Mesothelial cell of epicardium (in vitro differentiated cells): ENCODE results near the gene NAMPT. TPM values are rescaled to one million over a fixed set of nuclear protein-coding genes. Genes with fewer than 3 reads are reported as not detected.

Source experiments
- DNase-seq, 2 experiments: peaks; one replicate each; pipeline ENCODE4 v3.0.0; 2021; ENCODE audit warnings: low spot score in 2 of 2; ENCODE audit not compliant: unreplicated experiment in 2 of 2
- H3K27ac Mint-ChIP-seq: 2 replicates; pipeline ENCODE4 v1.8.0; 2021; ENCODE audit warnings: mixed read lengths
- H3K27me3 Mint-ChIP-seq: 2 replicates; pipeline ENCODE4 v1.8.0; 2021; ENCODE audit warnings: low read depth, mixed read lengths
- H3K36me3 Mint-ChIP-seq: 2 replicates; pipeline ENCODE4 v1.8.0; 2021; ENCODE audit warnings: mixed read lengths
- H3K4me1 Mint-ChIP-seq: 2 replicates; pipeline ENCODE4 v1.8.0; 2021; ENCODE audit warnings: mixed read lengths
- H3K4me3 Mint-ChIP-seq: 2 replicates; pipeline ENCODE4 v1.8.0; 2021; ENCODE audit warnings: mild to moderate bottlenecking, moderate library complexity, mixed read lengths
- H3K9me3 Mint-ChIP-seq: 2 replicates; pipeline ENCODE4 v1.8.0; 2021; ENCODE audit warnings: mixed read lengths
- total RNA-seq: library from RNA; stranded (reverse); gene quantifications from 3 replicates; pipeline ENCODE4 v1.2.1, GENCODE V29; 2021
- TF ChIP-seq, protein P1 (sequence below): fragments of 200-600 bp; sonication (generic); IDR thresholded peaks from one replicate; pipeline ENCODE4 v1.5.0; 2021; ENCODE audit warnings: antibody characterized with exemption; ENCODE audit not compliant: unreplicated experiment

The NAMPT gene
- total RNA-seq, 1 donor from 2014 or later: 53.9 TPM

- Mint-ChIP-seq H3K9me3 (no peaks in the 10 kb centered on the region), H3K4me3 (no peak overlapping the region), H3K4me1 (peaks cover 40% of the 10 kb centered on the region), H3K27ac (no peak overlapping the region), H3K36me3 (no peaks in the 10 kb centered on the region), H3K27me3 (no peaks in the 10 kb centered on the region)
- TF ChIP-seq, protein P1, sequence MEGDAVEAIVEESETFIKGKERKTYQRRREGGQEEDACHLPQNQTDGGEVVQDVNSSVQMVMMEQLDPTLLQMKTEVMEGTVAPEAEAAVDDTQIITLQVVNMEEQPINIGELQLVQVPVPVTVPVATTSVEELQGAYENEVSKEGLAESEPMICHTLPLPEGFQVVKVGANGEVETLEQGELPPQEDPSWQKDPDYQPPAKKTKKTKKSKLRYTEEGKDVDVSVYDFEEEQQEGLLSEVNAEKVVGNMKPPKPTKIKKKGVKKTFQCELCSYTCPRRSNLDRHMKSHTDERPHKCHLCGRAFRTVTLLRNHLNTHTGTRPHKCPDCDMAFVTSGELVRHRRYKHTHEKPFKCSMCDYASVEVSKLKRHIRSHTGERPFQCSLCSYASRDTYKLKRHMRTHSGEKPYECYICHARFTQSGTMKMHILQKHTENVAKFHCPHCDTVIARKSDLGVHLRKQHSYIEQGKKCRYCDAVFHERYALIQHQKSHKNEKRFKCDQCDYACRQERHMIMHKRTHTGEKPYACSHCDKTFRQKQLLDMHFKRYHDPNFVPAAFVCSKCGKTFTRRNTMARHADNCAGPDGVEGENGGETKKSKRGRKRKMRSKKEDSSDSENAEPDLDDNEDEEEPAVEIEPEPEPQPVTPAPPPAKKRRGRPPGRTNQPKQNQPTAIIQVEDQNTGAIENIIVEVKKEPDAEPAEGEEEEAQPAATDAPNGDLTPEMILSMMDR: no peak
- no peak for DNase-seq
These were observed 2.4 kb downstream of the NAMPT start for GRCh38 chr7:106282390-106282789.

- TF ChIP-seq, protein P1: no peak
- peaks cover 44% of the 10 kb centered on the region for H3K4me1 Mint-ChIP-seq
- H3K27me3 Mint-ChIP-seq: no peaks in the 10 kb centered on the region
- no peak overlapping the region for H3K27ac Mint-ChIP-seq
- DNase-seq: no peak
- H3K36me3 Mint-ChIP-seq: no peaks in the 10 kb centered on the region
- H3K4me3 Mint-ChIP-seq: no peak overlapping the region
- no peaks in the 10 kb centered on the region for H3K9me3 Mint-ChIP-seq
These were observed 3.0 kb downstream of the NAMPT start for GRCh38 chr7:106281585-106282318.

- H3K4me3 Mint-ChIP-seq: no peak overlapping the region
- no peak for DNase-seq
- no peaks in the 10 kb centered on the region for H3K9me3 Mint-ChIP-seq
- H3K36me3 Mint-ChIP-seq: peaks cover 2% of the 10 kb centered on the region
- H3K27ac Mint-ChIP-seq: no peak overlapping the region
- H3K4me1 Mint-ChIP-seq: peaks cover 43% of the 10 kb centered on the region
- H3K27me3 Mint-ChIP-seq: no peaks in the 10 kb centered on the region
- TF ChIP-seq, protein P1: no peak
These were observed 3.7 kb downstream of the NAMPT start for GRCh38 chr7:106281127-106281526.

- TF ChIP-seq, protein P1: no peak
- no peaks in the 10 kb centered on the region for H3K9me3 Mint-ChIP-seq
- peaks cover 6% of the 10 kb centered on the region for H3K36me3 Mint-ChIP-seq
- peaks cover 37% of the 10 kb centered on the region for H3K4me1 Mint-ChIP-seq
- no peaks in the 10 kb centered on the region for H3K27me3 Mint-ChIP-seq
- no peak overlapping the region for H3K4me3 Mint-ChIP-seq
- no peak overlapping the region for H3K27ac Mint-ChIP-seq
- DNase-seq: no peak
These were observed 5.2 kb downstream of the NAMPT start for GRCh38 chr7:106279425-106280197.

DNA sequence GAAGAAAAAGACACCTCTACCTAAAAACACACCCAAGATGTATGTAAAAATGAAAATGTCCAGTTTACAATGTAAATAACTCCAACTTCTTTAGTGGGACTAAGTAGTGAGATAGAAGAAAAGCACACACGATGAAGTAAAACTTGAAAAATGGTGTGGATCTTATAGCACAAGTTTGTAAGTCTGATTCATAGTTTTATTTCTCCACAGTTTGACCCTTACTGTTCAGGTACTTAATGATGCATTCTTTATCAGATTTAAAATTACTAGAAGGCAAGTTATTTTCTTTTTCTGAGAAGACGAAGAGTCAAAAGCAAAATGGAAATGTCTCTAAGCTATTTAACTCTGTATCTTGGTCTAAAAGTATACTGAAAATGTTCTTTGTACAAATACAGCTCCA lies 6.1 kb downstream of the NAMPT start:
- no peaks in the 10 kb centered on the region for H3K9me3 Mint-ChIP-seq
- no peaks in the 10 kb centered on the region for H3K27me3 Mint-ChIP-seq
- DNase-seq: no peak
- H3K4me3 Mint-ChIP-seq: no peak overlapping the region
- TF ChIP-seq, protein P1: no peak
- peaks cover 34% of the 10 kb centered on the region for H3K4me1 Mint-ChIP-seq
- peaks cover 8% of the 10 kb centered on the region for H3K36me3 Mint-ChIP-seq
- H3K27ac Mint-ChIP-seq: peak overlapping the region; percentile 8
